GM12878 (cell line): ENCODE results near the gene ANKRD26. TPM values are rescaled to one million over a fixed set of nuclear protein-coding genes. Genes with fewer than 3 reads are reported as not detected.

Experiments used
- ATAC-seq: fragments of 200-7000 bp; cut with Tn5 transposase; 3 replicates; pipeline ENCODE4 v1.9.1; 2020; ENCODE audit warnings: mild to moderate bottlenecking, moderate library complexity
- BruUV-seq: library from RNA; stranded (reverse); fragments of 400-500 nt; replicated peaks from 2 replicates; lab custom pipeline; 2021; lab: Mats Ljungman, UMichigan
- CTCF ChIA-PET: fragments of 300-600 bp; sonication (Branson Sonifier 250); formaldehyde crosslinking; extraction: SDS; loops from one replicate; lab custom pipeline; 2021; ENCODE audit warnings: inconsistent platforms; lab: Yijun Ruan, JAX
- POLR2A ChIA-PET: fragments of 350-600 bp; formaldehyde crosslinking; extraction: SDS; loops from one replicate; lab custom pipeline; 2021; ENCODE audit warnings: inconsistent platforms; lab: Charles Lee
- RAD21 ChIA-PET: fragments of 300-600 bp; sonication (Branson Sonifier 250); formaldehyde crosslinking; loops from one replicate; lab custom pipeline; 2023; ENCODE audit warnings: antibody characterized with exemption; ENCODE audit not compliant: unreplicated experiment; lab: Charles Lee
- SMC1A ChIA-PET: fragments of 300-600 bp; sonication (Branson Sonifier 250); formaldehyde crosslinking; loops from one replicate; lab custom pipeline; 2023; ENCODE audit not compliant: unreplicated experiment, uncharacterized antibody; lab: Charles Lee
- DNase-seq: peaks from one replicate; pipeline ENCODE4 v3.0.0-alpha.2; 2011; ENCODE audit warnings: low read depth, low spot score
- FAIRE-seq: peaks from 3 replicates; lab custom pipeline; 2011; peaks lifted over from hg19 to GRCh38; lab: Jason Lieb, UNC
- H2AFZ ChIP-seq: 2 replicates; pipeline ENCODE4 v1.6.0; 2011; ENCODE audit warnings: low read depth, low read length, control low read depth; ENCODE audit not compliant: control insufficient read depth
- H3K27ac ChIP-seq: 2 replicates; pipeline ENCODE4 v1.5.1; 2011; ENCODE audit warnings: control low read depth; ENCODE audit not compliant: control insufficient read depth, insufficient read depth
- H3K27me3 ChIP-seq, 2 experiments: replicated peaks in 1 of 2; 2 replicates each; pipeline versions ENCODE4 v1.6.0 to v1.6.1; 2011; ENCODE audit warnings: low read length in 1 of 2; ENCODE audit not compliant: control insufficient read depth in 2 of 2, insufficient read depth in 2 of 2
- H3K36me3 ChIP-seq, 2 experiments: 2 replicates each; pipeline ENCODE4 v1.5.1; 2011; ENCODE audit warnings: low read length in 1 of 2; ENCODE audit not compliant: control insufficient read depth in 2 of 2, insufficient read depth in 2 of 2
- H3K4me1 ChIP-seq: 2 replicates; pipeline ENCODE4 v1.6.1; 2011; ENCODE audit warnings: mild to moderate bottlenecking, low read length, moderate library complexity, mixed read lengths; ENCODE audit not compliant: control insufficient read depth, insufficient read depth
- H3K4me2 ChIP-seq: 2 replicates; pipeline ENCODE4 v1.6.0; 2011; ENCODE audit warnings: control low read depth; ENCODE audit not compliant: control insufficient read depth, insufficient read depth
- H3K4me3 ChIP-seq: fragments of 200-600 bp; sonication (generic); 2 replicates; pipeline ENCODE4 v1.5.1; 2016
- H3K79me2 ChIP-seq: 2 replicates; pipeline ENCODE4 v1.6.0; 2011; ENCODE audit warnings: low read length; ENCODE audit not compliant: control insufficient read depth, insufficient read depth
- H3K9ac ChIP-seq: 2 replicates; pipeline ENCODE4 v1.8.0; 2011; ENCODE audit warnings: low read length, control low read depth, mixed read lengths; ENCODE audit not compliant: control insufficient read depth, insufficient read depth
- H3K9me3 ChIP-seq: replicated peaks from 3 replicates; pipeline ENCODE4 v1.5.1; 2011; ENCODE audit warnings: mild to moderate bottlenecking, low read length; ENCODE audit not compliant: control insufficient read depth, insufficient read depth
- H4K20me1 ChIP-seq: 2 replicates; pipeline ENCODE4 v1.6.0; 2011; ENCODE audit not compliant: control insufficient read depth, insufficient read depth
- CBFB ChIP-seq: IDR thresholded peaks from 2 replicates; pipeline ENCODE4 v1.6.1; 2016; ENCODE audit warnings: antibody characterized with exemption, low read depth
- CREB1 ChIP-seq: IDR thresholded peaks from 2 replicates; pipeline ENCODE4 v1.6.1; 2012; ENCODE audit warnings: low read depth, mild to moderate bottlenecking, inconsistent platforms
- IKZF2 ChIP-seq, 2 experiments: fragments of 450-650 bp; IDR thresholded peaks; 2 replicates each; pipeline ENCODE4 v1.6.1; 2017; ENCODE audit warnings: mild to moderate bottlenecking in 2 of 2, moderate library complexity in 2 of 2
- SREBF1 ChIP-seq: IDR thresholded peaks from 2 replicates; pipeline ENCODE4 v1.6.1; 2012; ENCODE audit warnings: mild to moderate bottlenecking, low read length
- YY1 ChIP-seq: IDR thresholded peaks from 2 replicates; pipeline ENCODE4 v1.6.1; 2011; ENCODE audit warnings: low read depth, mild to moderate bottlenecking, low read length
- WGBS: methylation state at CpG from one replicate; pipeline ENCODE4 v1.1.6; 2016; ENCODE audit warnings: low lambda C conversion rate; ENCODE audit not compliant: insufficient replicate concordance, insufficient coverage; ENCODE audit errors: missing lambda C conversion rate; 5-methylcytosine and 5-hydroxymethylcytosine counted together
- in situ Hi-C: fragments of 300-500 bp; cut with MboI; formaldehyde crosslinking; loops from 9 replicates; pipeline ENCODE4 v1.14.3; 2018; ENCODE audit warnings: mixed read lengths
- intact Hi-C: fragments of 100-400 bp; cut with micrococcal nuclease; formaldehyde crosslinking; loops from one replicate; pipeline ENCODE4 v1.14.2; 2022; ENCODE audit not compliant: unreplicated experiment
- polyA plus RNA-seq, 11 experiments: library from polyadenylated mRNA; depleted of rRNA in 4 of 11; unstranded in 6 of 11; stranded (reverse) in 5 of 11; fragments of >200 nt; fragmentation: Nextera tagmentation in 4 of 11; fragmentation: Illumina TruSeq in 1 of 11; extraction: Ambion mirVana in 4 of 11; extraction: Trizol in 1 of 11; gene quantifications; 1 replicate in 1 of 11; 2 replicates in 10 of 11; pipeline versions ENCODE4 v1.2.1 to v1.2.3, GENCODE V29; 2011 to 2016; ENCODE audit warnings: inconsistent platforms in 2 of 11, missing spikeins in 2 of 11, low read depth in 1 of 11
- total RNA-seq, 4 experiments: library from RNA; depleted of rRNA in 3 of 4; stranded (reverse); fragments of >200 nt in 3 of 4; fragmentation: Illumina TruSeq in 1 of 4; extraction: Trizol in 1 of 4; gene quantifications; 2 replicates each; pipeline versions ENCODE4 v1.2.1 to v1.2.3, GENCODE V29; 2013 to 2021
- TF ChIP-seq, protein P1 (sequence below): fragments of 450-650 bp; IDR thresholded peaks from 2 replicates; pipeline ENCODE4 v1.6.1; 2016; ENCODE audit warnings: mild to moderate bottlenecking
- TF ChIP-seq, protein P2 (sequence below): IDR thresholded peaks from 2 replicates; pipeline ENCODE4 v1.6.1; 2012; ENCODE audit warnings: improper control_type of control experiment, low read depth, low read length; ENCODE audit not compliant: insufficient replicate concordance
- TF ChIP-seq, protein P3 (sequence below): IDR thresholded peaks from 2 replicates; pipeline ENCODE4 v1.6.1; 2012; ENCODE audit warnings: low read length, inconsistent platforms

ANKRD26 gene
- total and polyA plus RNA-seq, 10 of the 15 experiments (the other 5 are each of a cell fraction or from before 2014, with no cell fraction given), result 2.3 to 12.0 (median 5.1) TPM

DNA sequence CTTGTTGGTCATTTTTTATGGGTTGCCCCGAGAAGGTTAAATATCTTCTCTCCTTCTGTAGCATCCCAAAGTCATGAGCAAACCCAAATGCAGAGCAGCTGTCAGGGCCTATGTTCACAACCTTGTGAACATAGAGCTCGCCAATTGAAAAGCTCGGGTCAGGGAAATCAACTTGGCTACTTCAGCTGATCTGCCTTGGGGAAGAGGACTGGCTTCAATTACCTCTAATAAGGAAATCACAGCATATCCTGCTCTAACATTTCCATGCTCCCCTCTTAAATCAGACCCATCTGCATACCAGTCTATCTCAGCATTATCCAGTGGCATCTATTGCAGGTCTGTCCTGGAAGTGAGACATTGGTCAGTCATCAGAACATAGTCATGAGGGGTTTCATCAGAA is 105.6 kb downstream of the ANKRD26 start:
- SMC1A ChIA-PET, result no interaction called here
- ATAC-seq (no peak), DNase-seq (no peak), FAIRE-seq (no peak)
- RAD21 ChIA-PET, result no interaction called here
- no TSS peak for BruUV-seq
- Histone ChIP-seq H3K9ac (no peak overlapping the region), H4K20me1 (no peaks in the 10 kb centered on the region), H2AFZ (no peak overlapping the region), H3K36me3 (no peaks in the 10 kb centered on the region), H3K79me2 (no peaks in the 10 kb centered on the region), H3K4me3 (no peak overlapping the region), H3K27me3 (no peaks in the 10 kb centered on the region), H3K4me2 (no peak overlapping the region), H3K27ac (no peak overlapping the region), H3K4me1 (no peaks in the 10 kb centered on the region), H3K9me3 (no peaks in the 10 kb centered on the region)
- CTCF ChIA-PET, result interaction anchor here (0.6 kb wide), 1 partner anchor 229 kb away, joined by 3 read pairs; no protein-coding TSS in a partner anchor
- 82% methylated on average over 3 of the region's 3 CpGs for WGBS
- POLR2A ChIA-PET, result no interaction called here
- no peak for TF ChIP-seq SREBF1
- no peak for TF ChIP-seq CREB1
- TF ChIP-seq, protein P1, sequence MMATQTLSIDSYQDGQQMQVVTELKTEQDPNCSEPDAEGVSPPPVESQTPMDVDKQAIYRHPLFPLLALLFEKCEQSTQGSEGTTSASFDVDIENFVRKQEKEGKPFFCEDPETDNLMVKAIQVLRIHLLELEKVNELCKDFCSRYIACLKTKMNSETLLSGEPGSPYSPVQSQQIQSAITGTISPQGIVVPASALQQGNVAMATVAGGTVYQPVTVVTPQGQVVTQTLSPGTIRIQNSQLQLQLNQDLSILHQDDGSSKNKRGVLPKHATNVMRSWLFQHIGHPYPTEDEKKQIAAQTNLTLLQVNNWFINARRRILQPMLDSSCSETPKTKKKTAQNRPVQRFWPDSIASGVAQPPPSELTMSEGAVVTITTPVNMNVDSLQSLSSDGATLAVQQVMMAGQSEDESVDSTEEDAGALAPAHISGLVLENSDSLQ, result no peak
- TF ChIP-seq IKZF2 (IDR thresholded peaks at IDR 0.05), result no peak
- TF ChIP-seq CBFB, result no peak
- intact Hi-C loops, result no loop called here
- in situ Hi-C loops, result no loop called here

DNA sequence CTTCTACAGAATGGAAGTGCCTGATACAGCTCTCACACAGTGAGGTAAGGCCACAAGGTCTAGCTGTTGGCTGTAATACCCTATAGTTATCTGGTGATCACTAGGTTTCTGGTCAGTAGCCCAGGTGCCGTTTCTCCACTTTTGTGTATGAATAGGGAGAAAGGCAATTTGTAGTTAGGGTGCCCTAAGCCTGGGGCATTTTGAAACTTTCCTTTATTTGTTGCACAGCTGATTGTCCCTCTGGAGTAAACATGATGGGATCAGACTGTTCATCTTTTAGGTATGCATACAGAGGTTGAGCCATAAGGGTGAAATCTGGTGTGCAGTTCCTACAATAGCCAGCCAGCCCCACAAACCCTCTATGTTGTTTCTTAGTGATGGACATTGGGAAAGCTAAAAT is 112.4 kb downstream of the ANKRD26 start:
- intact Hi-C loops, result no loop called here
- ATAC-seq (no peak), FAIRE-seq (no peak), DNase-seq (no peak)
- H3K4me3 ChIP-seq, result no peak overlapping the region
- H3K27ac ChIP-seq, result no peak overlapping the region
- no peaks in the 10 kb centered on the region for H3K4me1 ChIP-seq
- H3K4me2 ChIP-seq, result no peak overlapping the region
- no peaks in the 10 kb centered on the region for H4K20me1 ChIP-seq
- SMC1A ChIA-PET, result no interaction called here
- 96% methylated on average over 1 of the region's 1 CpG for WGBS
- H2AFZ ChIP-seq, result no peak overlapping the region
- in situ Hi-C loops, result no loop called here
- no TSS peak for BruUV-seq
- no peaks in the 10 kb centered on the region for H3K27me3 ChIP-seq
- no peak overlapping the region for H3K9ac ChIP-seq
- RAD21 ChIA-PET, result no interaction called here
- no peaks in the 10 kb centered on the region for H3K79me2 ChIP-seq
- H3K36me3 ChIP-seq, result no peaks in the 10 kb centered on the region
- POLR2A ChIA-PET, result no interaction called here
- H3K9me3 ChIP-seq, result no peaks in the 10 kb centered on the region
- CTCF ChIA-PET, result no interaction called here
- TF ChIP-seq, protein P2, sequence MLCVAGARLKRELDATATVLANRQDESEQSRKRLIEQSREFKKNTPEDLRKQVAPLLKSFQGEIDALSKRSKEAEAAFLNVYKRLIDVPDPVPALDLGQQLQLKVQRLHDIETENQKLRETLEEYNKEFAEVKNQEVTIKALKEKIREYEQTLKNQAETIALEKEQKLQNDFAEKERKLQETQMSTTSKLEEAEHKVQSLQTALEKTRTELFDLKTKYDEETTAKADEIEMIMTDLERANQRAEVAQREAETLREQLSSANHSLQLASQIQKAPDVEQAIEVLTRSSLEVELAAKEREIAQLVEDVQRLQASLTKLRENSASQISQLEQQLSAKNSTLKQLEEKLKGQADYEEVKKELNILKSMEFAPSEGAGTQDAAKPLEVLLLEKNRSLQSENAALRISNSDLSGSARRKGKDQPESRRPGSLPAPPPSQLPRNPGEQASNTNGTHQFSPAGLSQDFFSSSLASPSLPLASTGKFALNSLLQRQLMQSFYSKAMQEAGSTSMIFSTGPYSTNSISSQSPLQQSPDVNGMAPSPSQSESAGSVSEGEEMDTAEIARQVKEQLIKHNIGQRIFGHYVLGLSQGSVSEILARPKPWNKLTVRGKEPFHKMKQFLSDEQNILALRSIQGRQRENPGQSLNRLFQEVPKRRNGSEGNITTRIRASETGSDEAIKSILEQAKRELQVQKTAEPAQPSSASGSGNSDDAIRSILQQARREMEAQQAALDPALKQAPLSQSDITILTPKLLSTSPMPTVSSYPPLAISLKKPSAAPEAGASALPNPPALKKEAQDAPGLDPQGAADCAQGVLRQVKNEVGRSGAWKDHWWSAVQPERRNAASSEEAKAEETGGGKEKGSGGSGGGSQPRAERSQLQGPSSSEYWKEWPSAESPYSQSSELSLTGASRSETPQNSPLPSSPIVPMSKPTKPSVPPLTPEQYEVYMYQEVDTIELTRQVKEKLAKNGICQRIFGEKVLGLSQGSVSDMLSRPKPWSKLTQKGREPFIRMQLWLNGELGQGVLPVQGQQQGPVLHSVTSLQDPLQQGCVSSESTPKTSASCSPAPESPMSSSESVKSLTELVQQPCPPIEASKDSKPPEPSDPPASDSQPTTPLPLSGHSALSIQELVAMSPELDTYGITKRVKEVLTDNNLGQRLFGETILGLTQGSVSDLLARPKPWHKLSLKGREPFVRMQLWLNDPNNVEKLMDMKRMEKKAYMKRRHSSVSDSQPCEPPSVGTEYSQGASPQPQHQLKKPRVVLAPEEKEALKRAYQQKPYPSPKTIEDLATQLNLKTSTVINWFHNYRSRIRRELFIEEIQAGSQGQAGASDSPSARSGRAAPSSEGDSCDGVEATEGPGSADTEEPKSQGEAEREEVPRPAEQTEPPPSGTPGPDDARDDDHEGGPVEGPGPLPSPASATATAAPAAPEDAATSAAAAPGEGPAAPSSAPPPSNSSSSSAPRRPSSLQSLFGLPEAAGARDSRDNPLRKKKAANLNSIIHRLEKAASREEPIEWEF, result no peak
- no peak for TF ChIP-seq YY1
- TF ChIP-seq, protein P3, sequence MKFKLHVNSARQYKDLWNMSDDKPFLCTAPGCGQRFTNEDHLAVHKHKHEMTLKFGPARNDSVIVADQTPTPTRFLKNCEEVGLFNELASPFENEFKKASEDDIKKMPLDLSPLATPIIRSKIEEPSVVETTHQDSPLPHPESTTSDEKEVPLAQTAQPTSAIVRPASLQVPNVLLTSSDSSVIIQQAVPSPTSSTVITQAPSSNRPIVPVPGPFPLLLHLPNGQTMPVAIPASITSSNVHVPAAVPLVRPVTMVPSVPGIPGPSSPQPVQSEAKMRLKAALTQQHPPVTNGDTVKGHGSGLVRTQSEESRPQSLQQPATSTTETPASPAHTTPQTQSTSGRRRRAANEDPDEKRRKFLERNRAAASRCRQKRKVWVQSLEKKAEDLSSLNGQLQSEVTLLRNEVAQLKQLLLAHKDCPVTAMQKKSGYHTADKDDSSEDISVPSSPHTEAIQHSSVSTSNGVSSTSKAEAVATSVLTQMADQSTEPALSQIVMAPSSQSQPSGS, result no peak
